Transverse colon (tissue), 4 donors: Measurements from ENCODE around the gene ZNF423. TPM values are rescaled to one million over a fixed set of nuclear protein-coding genes. Genes with fewer than 3 reads are reported as not detected.

Source experiments
- DNase-seq: peaks from one replicate; pipeline ENCODE4 v3.0.0-alpha.2; 2019
- H3K27ac ChIP-seq, 4 donors: fragments of 200-600 bp; sonication (generic); 2 replicates each; pipeline ENCODE4 v1.5.1; 2016 to 2018; ENCODE audit warnings: inconsistent platforms in 4 of 4
- H3K27me3 ChIP-seq: fragments of 200-600 bp; sonication (generic); 2 replicates; pipeline ENCODE4 v1.5.1; 2017; ENCODE audit warnings: inconsistent platforms
- H3K36me3 ChIP-seq, 4 donors: fragments of 200-600 bp; sonication (generic); 2 replicates each; pipeline ENCODE4 v1.5.1; 2017 to 2019; ENCODE audit warnings: inconsistent platforms in 4 of 4
- H3K4me1 ChIP-seq, 4 donors: fragments of 200-600 bp; sonication (generic); 2 replicates each; pipeline ENCODE4 v1.5.1; 2017 to 2020; ENCODE audit warnings: inconsistent platforms in 4 of 4
- H3K4me3 ChIP-seq, 4 donors: fragments of 200-600 bp; sonication (generic); 1 replicate in 1 of 4; 2 replicates in 3 of 4; pipeline versions ENCODE4 v1.5.1 to v1.6.1; 2017 to 2019; ENCODE audit warnings: inconsistent platforms in 4 of 4
- H3K9me3 ChIP-seq, 2 donors: fragments of 200-600 bp; sonication (generic); 2 replicates each; pipeline ENCODE4 v1.5.1; 2017 to 2019; ENCODE audit warnings: inconsistent platforms in 2 of 2
- CTCF ChIP-seq, 5 experiments: fragments of 200-600 bp in 3 of 5; fragments of 450-650 bp in 2 of 5; sonication (generic) in 3 of 5; IDR thresholded peaks; 1 replicate in 2 of 5; 2 replicates in 3 of 5; pipeline ENCODE4 v1.5.1; 2016 to 2017; ENCODE audit warnings: antibody characterized with exemption in 5 of 5, inconsistent platforms in 3 of 5, mild to moderate bottlenecking in 2 of 5, moderate library complexity in 1 of 5
- EP300 ChIP-seq: sonication (generic); formaldehyde crosslinking; IDR thresholded peaks from one replicate; pipeline ENCODE4 v1.6.1; 2017; ENCODE audit warnings: antibody characterized with exemption, low read depth
- POLR2A ChIP-seq: fragments of 450-650 bp; IDR thresholded peaks from one replicate; pipeline ENCODE4 v1.6.1; 2016; ENCODE audit warnings: antibody characterized with exemption, mild to moderate bottlenecking, moderate library complexity
- POLR2AphosphoS5 ChIP-seq, 3 donors: sonication (generic); formaldehyde crosslinking; IDR thresholded peaks; one replicate each; pipeline ENCODE4 v1.6.1; 2016; ENCODE audit warnings: antibody characterized with exemption in 3 of 3
- WGBS, 2 donors: methylation state at CpG; one replicate each; pipeline ENCODE4 v1.1.5; 2018; ENCODE audit warnings: low coverage in 1 of 2; 5-methylcytosine and 5-hydroxymethylcytosine counted together
- in situ Hi-C, 4 donors: fragments of 200-750 bp; cut with MboI; loops; one replicate each; pipeline versions ENCODE4 v1.15.0 to v1.15.1; 2017; ENCODE audit warnings: low sequenced_read_pairs in 3 of 4, low pct_ligation_motif_present in 1 of 4, low pct_unique_long_range_greater_than_20kb in 1 of 4
- intact Hi-C: fragments of 100-400 bp; cut with DNase I; formaldehyde crosslinking; loops from one replicate; pipeline ENCODE4 v1.15.1; 2023; ENCODE audit warnings: low total_unique reads
- total RNA-seq, 4 donors: library from RNA; depleted of rRNA; stranded (reverse); fragments of >200 nt; gene quantifications; one replicate each; pipeline ENCODE4 v1.1.0, GENCODE V29; 2016

ZNF423 gene
- total RNA-seq, 4 donors from 2014 or later = 4.9 to 13.1 (median 7.2) TPM

GRCh38 chr16:49670627-49671026 is 185.3 kb downstream of the ZNF423 start:
- intact Hi-C loops = no loop called here
- in situ Hi-C loops = no loop called here
- no peaks in the 10 kb centered on the region for H3K4me1 ChIP-seq
- no peaks in the 10 kb centered on the region for H3K27me3 ChIP-seq
- no peak for TF ChIP-seq CTCF (IDR thresholded peaks at IDR 0.05)
- TF ChIP-seq POLR2AphosphoS5 (IDR thresholded peaks at IDR 0.05) = no peak
- TF ChIP-seq EP300 = no peak
- TF ChIP-seq POLR2A = no peak
- H3K9me3 ChIP-seq = no peaks in the 10 kb centered on the region
- 33 to 46% methylated on average over 3 to 13 of the region's 13 CpGs for WGBS, 2 donors
- H3K4me3 ChIP-seq = no peak overlapping the region
- H3K27ac ChIP-seq = no peak overlapping the region
- DNase-seq = no peak
- H3K36me3 ChIP-seq = no peaks in the 10 kb centered on the region

GRCh38 chr16:49665482-49666230 is 190.3 kb downstream of the ZNF423 start:
- peaks cover 9 to 23% (median 17%) of the 10 kb centered on the region in 4 donors for H3K4me1 ChIP-seq
- in situ Hi-C loops = no loop called here
- peak overlapping the region in 2 of 4 donors; percentile 65 to 73 for H3K27ac ChIP-seq
- no peaks in the 10 kb centered on the region for H3K27me3 ChIP-seq
- no peak overlapping the region for H3K4me3 ChIP-seq
- intact Hi-C loops = no loop called here
- TF ChIP-seq EP300 = no peak
- TF ChIP-seq POLR2AphosphoS5 (IDR thresholded peaks at IDR 0.05) = no peak
- TF ChIP-seq CTCF (IDR thresholded peaks at IDR 0.05) = no peak
- no peak for TF ChIP-seq POLR2A
- WGBS, 2 donors = 77 to 88% methylated on average over 5 to 18 of the region's 18 CpGs
- DNase-seq = no peak
- no peaks in the 10 kb centered on the region for H3K36me3 ChIP-seq
- H3K9me3 ChIP-seq = no peaks in the 10 kb centered on the region

GRCh38 chr16:49664221-49665215 is 191.4 kb downstream of the ZNF423 start:
- intact Hi-C loops (no loop called here), in situ Hi-C loops (no loop called here)
- H3K27ac ChIP-seq = peak overlapping the region; percentile 65 to 75 (median 70)
- H3K4me3 ChIP-seq = peak overlapping the region in 2 of 4 donors; percentile 5 to 12
- WGBS, 2 donors = 48 to 60% methylated on average over 7 to 35 of the region's 37 CpGs
- DNase-seq = no peak
- H3K4me1 ChIP-seq = peaks cover 9 to 23% (median 17%) of the 10 kb centered on the region in 4 donors
- no peaks in the 10 kb centered on the region for H3K9me3 ChIP-seq
- no peaks in the 10 kb centered on the region for H3K36me3 ChIP-seq
- TF ChIP-seq POLR2AphosphoS5 (IDR thresholded peaks at IDR 0.05) (no peak), EP300 (no peak), POLR2A (no peak), CTCF (IDR thresholded peaks at IDR 0.05) (no peak)
- no peaks in the 10 kb centered on the region for H3K27me3 ChIP-seq
